GM10266 (cell line): ENCODE results near the gene DYSF.

ENCODE experiments used
- DNase-seq: peaks from one replicate; pipeline ENCODE4 v3.0.0; 2012; ENCODE audit errors: extremely low spot score
- CTCF ChIP-seq: IDR thresholded peaks from 2 replicates; pipeline ENCODE4 v1.5.1; 2012; ENCODE audit warnings: mild to moderate bottlenecking, low read depth; ENCODE audit not compliant: control insufficient read depth, insufficient read depth; ENCODE audit errors: missing control alignments

DYSF gene

GRCh38 chr2:71719520-71720282, 266.3 kb downstream of the DYSF start:
- no peak for TF ChIP-seq CTCF
- DNase-seq = no peak

GRCh38 chr2:71720283-71720560, 266.9 kb downstream of the DYSF start:
- no peak for DNase-seq
- TF ChIP-seq CTCF = no peak

GRCh38 chr2:71720596-71721361, 267.4 kb downstream of the DYSF start:
- no peak for DNase-seq
- TF ChIP-seq CTCF = no peak

GRCh38 chr2:71721362-71721665, 268.0 kb downstream of the DYSF start:
- no peak for TF ChIP-seq CTCF
- DNase-seq = no peak

GRCh38 chr2:71721669-71722068, 268.3 kb downstream of the DYSF start:
- DNase-seq = no peak
- TF ChIP-seq CTCF = no peak

- TF ChIP-seq CTCF = no peak
- no peak for DNase-seq
These were observed 268.9 kb downstream of the DYSF start for GRCh38 chr2:71722286-71722685.

DNA sequence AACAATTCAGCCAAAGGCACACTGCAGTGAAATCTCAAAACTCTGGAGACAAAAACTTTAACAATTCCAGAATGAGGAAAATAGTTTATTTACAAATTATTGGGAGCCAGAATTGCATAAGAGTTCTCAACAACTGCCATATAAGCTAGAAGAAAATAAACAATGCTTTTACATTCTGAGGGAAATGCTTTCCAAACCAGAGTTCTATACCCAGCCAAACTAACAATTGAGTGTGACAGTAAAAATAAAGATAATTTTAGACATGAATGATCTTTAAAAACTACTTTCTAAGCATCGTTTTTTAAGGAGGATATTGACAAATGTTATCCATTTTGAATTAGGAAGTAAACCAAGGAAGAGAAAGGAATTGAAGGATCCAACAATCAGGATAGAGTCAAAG, 271.4 kb downstream of the DYSF start:
- DNase-seq = no peak
- no peak for TF ChIP-seq CTCF
